Adrenal gland (tissue), 5 donors: Measurements from ENCODE around the gene FAM162A.

Experiments used
- POLR2A ChIP-seq, 2 donors: fragments of 450-650 bp; IDR thresholded peaks; one replicate each; pipeline ENCODE4 v1.6.1; 2017; ENCODE audit warnings: antibody characterized with exemption in 2 of 2, mild to moderate bottlenecking in 2 of 2, moderate library complexity in 1 of 2
- TF ChIP-seq, protein P1 (sequence below), 6 experiments: fragments of 450-650 bp in 4 of 6; fragments of 200-600 bp in 2 of 6; sonication (generic) in 1 of 6; IDR thresholded peaks; 1 replicate in 5 of 6; 2 replicates in 1 of 6; pipeline versions ENCODE4 v1.5.1 to v1.8.0; 2016 to 2021; ENCODE audit warnings: antibody characterized with exemption in 6 of 6, mild to moderate bottlenecking in 2 of 6, moderate library complexity in 1 of 6
- donor health status: DM: no; HTN: no; CAD: no.

DNA sequence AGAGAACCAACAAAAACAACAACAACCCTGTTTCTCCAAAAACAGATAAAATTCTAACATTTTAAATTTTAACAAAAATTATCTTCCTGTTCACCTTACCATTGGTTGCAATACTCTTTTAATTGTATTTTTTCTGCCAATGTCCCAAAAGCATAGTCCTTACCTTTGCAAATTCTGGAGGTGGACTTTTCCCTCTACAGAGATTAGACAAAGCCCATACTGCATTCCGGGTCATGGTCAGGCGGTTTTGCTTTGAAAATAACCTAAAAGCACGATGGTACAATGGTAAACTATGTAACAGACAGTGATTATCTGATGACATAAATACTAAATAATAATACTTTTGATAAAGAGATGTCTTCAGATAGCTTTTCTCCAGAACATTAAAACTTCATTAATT, 67.4 kb downstream of the FAM162A start:
- TF ChIP-seq, protein P1, sequence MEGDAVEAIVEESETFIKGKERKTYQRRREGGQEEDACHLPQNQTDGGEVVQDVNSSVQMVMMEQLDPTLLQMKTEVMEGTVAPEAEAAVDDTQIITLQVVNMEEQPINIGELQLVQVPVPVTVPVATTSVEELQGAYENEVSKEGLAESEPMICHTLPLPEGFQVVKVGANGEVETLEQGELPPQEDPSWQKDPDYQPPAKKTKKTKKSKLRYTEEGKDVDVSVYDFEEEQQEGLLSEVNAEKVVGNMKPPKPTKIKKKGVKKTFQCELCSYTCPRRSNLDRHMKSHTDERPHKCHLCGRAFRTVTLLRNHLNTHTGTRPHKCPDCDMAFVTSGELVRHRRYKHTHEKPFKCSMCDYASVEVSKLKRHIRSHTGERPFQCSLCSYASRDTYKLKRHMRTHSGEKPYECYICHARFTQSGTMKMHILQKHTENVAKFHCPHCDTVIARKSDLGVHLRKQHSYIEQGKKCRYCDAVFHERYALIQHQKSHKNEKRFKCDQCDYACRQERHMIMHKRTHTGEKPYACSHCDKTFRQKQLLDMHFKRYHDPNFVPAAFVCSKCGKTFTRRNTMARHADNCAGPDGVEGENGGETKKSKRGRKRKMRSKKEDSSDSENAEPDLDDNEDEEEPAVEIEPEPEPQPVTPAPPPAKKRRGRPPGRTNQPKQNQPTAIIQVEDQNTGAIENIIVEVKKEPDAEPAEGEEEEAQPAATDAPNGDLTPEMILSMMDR (IDR thresholded peaks at IDR 0.05) = no peak
- no peak for TF ChIP-seq POLR2A (IDR thresholded peaks at IDR 0.05)
